HG02623 (cell line): ENCODE data around the gene ELP1.

Source experiments
- ATAC-seq: cut with Tn5 transposase; IDR thresholded peaks from one replicate; pipeline ENCODE4 v1.9.1; 2021; ENCODE audit warnings: moderate library complexity; ENCODE audit not compliant: unreplicated experiment

The ELP1 gene

GRCh38 chr9:108883085-108883484 lies 50.8 kb downstream of the ELP1 start:
- no peak for ATAC-seq

- no peak for ATAC-seq
Measured at GRCh38 chr9:108882052-108882888, 51.7 kb downstream of the ELP1 start.

GRCh38 chr9:108880738-108881316 lies 53.1 kb downstream of the ELP1 start:
- no peak for ATAC-seq

GRCh38 chr9:108877524-108877923 lies 56.4 kb downstream of the ELP1 start:
- no peak for ATAC-seq

- no peak for ATAC-seq
Measured at GRCh38 chr9:108876425-108876824, 57.5 kb downstream of the ELP1 start.

GRCh38 chr9:108874058-108874788 lies 59.7 kb downstream of the ELP1 start:
- ATAC-seq = no peak

GRCh38 chr9:108869092-108869725 lies 64.7 kb downstream of the ELP1 start:
- no peak for ATAC-seq

GRCh38 chr9:108867829-108868228 lies 66.1 kb downstream of the ELP1 start:
- no peak for ATAC-seq

GRCh38 chr9:108867116-108867515 lies 66.8 kb downstream of the ELP1 start:
- ATAC-seq = no peak

- ATAC-seq = no peak
Measured at GRCh38 chr9:108866001-108866420, 67.9 kb downstream of the ELP1 start.

GRCh38 chr9:108865037-108865436 lies 68.9 kb downstream of the ELP1 start:
- no peak for ATAC-seq

GRCh38 chr9:108864446-108864845 lies 69.5 kb downstream of the ELP1 start:
- no peak for ATAC-seq

- ATAC-seq = no peak
Measured at GRCh38 chr9:108863891-108864290, 70.0 kb downstream of the ELP1 start.

GRCh38 chr9:108861997-108862396 lies 71.9 kb downstream of the ELP1 start, which contains the start of gene ACTL7A:
TSS of gene ACTL7A (plus strand) at chr9:108862266. CDS start at chr9:108862323, 57 bp downstream.
- no peak for ATAC-seq

GRCh38 chr9:108861464-108861863 lies 72.5 kb downstream of the ELP1 start:
- ATAC-seq = no peak

- ATAC-seq = no peak
Measured at GRCh38 chr9:108860764-108861163, 73.2 kb downstream of the ELP1 start.

- ATAC-seq = no peak
Measured at GRCh38 chr9:108860354-108860753, 73.6 kb downstream of the ELP1 start.

GRCh38 chr9:108859459-108860114 lies 74.3 kb downstream of the ELP1 start:
- no peak for ATAC-seq

GRCh38 chr9:108857572-108857971 lies 76.4 kb downstream of the ELP1 start:
- no peak for ATAC-seq

GRCh38 chr9:108855888-108856287 lies 78.0 kb downstream of the ELP1 start, which contains the start of gene ACTL7B:
TSS of gene ACTL7B (minus strand) at chr9:108855986. CDS start at chr9:108855930, 56 bp downstream.
- ATAC-seq = no peak

- ATAC-seq = no peak
Measured at GRCh38 chr9:108855529-108855886, 78.4 kb downstream of the ELP1 start.
